ENCODE results near the gene KCP.

GRCh38 chr7:128876127-128876526, 34.4 kb downstream of the KCP start:
- no peak for TF ChIP-seq EZH2phosphoT487 (IDR thresholded peaks at IDR 0.05; ENCODE audit: low read depth)
- TF ChIP-seq CTCF (IDR thresholded peaks at IDR 0.05; ENCODE audit: low read depth, low read length) = no peak

All from OCI-LY3 (cell line).